GM18526 (cell line): ENCODE data around the gene ANAPC7.

ENCODE experiments used
- POLR2A ChIP-seq: IDR thresholded peaks from 3 replicates; pipeline ENCODE4 v1.6.1; 2011; ENCODE audit not compliant: insufficient read length; ENCODE audit errors: extremely low read depth

The ANAPC7 gene

DNA sequence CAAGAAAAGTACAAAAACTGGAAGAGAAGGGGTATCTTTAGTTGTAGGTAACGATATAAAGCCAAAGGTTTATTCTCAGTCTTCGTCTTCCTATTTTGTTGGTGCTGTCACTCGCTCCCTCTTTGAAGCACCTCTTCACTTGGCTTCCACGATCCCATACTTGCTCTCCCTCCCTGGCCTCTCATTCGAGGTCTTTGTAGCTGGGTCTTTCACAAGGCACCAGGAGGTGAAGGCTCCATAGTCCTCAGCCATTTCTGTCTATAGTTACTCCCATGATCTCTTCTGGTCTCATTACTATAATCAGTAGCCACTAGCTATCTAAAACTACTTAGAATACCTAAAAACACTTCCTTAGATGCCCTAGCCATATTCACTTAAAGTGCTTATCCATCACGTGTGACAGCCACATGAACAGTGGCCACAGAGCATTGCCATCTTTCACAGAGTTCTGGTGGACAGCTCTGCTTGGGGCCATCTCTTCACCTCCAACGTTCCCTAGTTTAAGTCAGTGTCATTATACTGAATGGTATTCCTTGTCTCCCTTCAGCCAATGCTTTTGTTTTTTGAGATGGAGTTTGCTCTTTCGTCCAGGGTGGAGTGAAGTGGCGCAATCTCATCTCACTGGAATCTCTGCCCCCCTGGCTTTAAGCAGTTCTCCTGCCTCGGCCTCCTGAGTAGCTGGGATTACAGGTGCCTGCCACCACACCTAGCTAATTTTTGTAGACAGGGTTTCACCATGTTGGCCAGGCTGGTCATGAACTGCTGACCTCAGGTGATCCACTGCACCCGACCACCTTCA, 65.4 kb downstream of the ANAPC7 start:
- no peak for TF ChIP-seq POLR2A

DNA sequence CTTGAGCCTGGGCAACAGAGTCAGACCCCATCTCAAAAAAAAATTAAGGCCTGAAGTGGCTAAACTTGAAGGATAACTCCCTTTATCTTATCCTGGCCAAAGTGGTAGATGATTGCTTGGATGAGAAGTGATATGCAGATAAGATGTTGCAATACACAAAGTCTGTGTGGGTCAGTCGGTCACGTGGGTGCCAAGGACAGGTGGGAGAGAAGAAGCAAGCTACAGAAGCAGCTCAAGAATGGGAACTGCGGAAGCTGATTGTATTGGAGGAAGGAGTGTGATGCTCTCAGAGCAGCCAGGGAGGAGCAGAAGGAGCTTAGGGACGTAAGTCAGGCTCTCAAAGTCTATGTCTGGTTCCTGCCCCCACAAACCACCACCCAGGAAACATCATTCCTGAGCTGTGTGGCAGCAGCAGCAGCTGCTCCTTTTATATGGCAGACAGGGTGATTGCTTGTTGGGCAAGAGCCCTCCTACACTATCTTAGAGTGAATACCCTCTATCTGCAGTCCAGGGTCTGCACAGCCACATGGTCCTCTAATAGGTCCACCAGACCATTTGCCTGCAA, 67.9 kb downstream of the ANAPC7 start:
- no peak for TF ChIP-seq POLR2A

DNA sequence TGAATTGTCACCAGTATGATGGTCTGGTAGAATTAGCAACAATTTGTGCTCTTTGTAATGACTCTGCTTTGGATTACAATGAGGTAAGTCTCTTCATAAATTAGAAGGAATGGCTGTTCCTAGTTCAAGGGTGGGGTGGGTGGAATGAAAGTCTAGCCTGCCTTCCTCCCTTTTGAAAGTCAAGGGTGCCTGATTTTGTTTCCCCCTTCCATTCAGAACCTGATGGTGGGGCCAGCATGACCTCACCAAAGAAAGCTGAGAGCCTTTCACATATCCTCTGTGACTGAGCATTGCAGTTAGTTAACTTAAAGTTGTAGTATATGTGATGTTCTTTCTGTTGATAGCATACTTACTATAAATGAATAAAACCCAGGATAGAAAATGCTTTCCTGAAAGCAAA, 70.3 kb downstream of the ANAPC7 start:
- TF ChIP-seq POLR2A = no peak

DNA sequence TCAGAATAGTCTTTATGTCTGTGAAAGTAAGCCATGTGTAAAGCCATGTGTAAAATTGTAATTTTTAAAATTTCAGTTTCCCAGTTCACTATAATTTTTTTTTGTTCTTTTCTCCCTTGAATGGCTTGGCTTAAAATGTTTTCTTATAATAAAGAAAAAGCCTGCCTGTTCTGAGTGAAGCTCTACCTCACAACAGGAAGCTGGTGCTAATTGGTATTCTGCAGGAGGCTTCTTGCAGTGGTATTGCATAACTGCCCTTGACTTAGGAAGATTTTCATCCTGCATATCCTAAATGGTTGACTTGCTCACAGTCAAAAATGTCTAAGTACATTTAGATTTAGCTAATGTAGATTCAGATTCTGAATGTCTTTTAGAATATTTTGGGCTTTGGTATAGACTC, 73.0 kb downstream of the ANAPC7 start:
- TF ChIP-seq POLR2A = no peak

DNA sequence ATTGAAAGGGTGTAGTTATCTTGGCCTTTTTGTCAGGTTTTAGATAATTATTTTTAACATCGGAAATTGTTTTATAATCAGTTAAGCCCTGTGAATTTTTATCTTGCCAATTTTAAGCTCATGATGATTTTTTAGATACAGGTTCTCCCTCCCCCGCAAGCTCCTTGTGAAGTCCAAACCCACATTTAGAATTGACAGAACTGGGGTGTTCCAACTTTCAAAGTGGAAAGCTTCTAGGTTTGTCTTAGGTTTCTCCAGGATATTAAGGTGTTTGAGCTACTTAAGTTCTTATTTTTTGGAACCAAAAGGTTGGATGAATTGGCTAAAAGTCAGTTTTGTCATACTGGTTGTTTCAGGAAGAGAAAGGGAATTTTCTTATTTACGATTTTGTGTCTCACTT, 73.4 kb downstream of the ANAPC7 start:
- no peak for TF ChIP-seq POLR2A

DNA sequence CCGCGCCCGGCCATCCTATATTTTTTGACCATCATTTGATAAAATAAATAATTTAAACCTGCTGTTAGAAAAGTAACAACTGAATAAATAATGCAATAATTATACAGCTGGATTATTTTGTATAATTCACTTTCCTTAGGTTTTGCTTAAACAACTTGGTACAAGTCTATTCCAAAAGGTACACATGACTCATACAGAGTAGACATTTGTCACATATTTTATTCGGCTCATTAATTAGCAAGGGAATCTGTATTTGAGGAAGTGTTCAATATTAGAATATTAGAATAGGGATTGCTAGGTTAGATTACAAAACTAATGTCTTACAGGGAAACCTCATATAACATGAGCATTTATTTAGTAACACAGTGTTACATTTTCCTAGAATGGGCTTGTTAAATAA, 73.8 kb downstream of the ANAPC7 start:
- no peak for TF ChIP-seq POLR2A
